ENCODE data around the gene CAPN5. TPM values are rescaled to one million over a fixed set of nuclear protein-coding genes. Genes with fewer than 3 reads are reported as not detected.

The CAPN5 gene
- total RNA-seq, 1 donor from 2014 or later: 29.7 TPM

DNA sequence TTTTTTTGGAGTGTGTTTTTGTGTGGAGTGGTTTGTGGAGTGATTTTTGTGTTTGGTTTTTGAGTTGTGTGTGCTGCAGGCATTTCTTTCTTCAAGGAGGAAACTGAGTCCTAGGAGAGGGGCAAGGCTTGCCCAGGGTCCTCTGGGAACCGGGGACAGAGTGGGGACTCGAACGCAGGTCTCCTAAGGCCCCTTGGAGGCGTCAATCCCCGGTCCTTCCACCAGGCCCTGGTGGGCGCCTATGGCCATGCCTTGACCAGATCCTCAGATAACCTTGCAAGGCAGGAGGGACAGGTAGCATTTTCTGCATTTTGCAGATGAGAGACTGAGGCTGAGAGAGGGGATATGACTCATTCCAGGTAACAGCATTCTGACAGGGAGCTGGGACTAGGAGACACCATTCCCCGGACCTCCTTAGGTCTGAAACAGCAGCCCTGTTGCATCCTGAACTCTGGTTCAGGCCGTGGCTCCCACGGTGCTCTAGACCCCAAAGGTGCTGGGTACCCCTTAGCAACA lies 100.4 kb downstream of the CAPN5 start:
- H3K4me3 Mint-ChIP-seq (ENCODE audit: unreplicated experiment): no peak overlapping the region
- H3K9me3 Mint-ChIP-seq (ENCODE audit: unreplicated experiment): no peaks in the 10 kb centered on the region
- H3K27me3 Mint-ChIP-seq (ENCODE audit: unreplicated experiment): peaks cover 4% of the 10 kb centered on the region
- no peak for DNase-seq (ENCODE audit: low spot score)
- peaks cover 37% of the 10 kb centered on the region for H3K4me1 Mint-ChIP-seq (ENCODE audit: unreplicated experiment)
- H3K27ac Mint-ChIP-seq (ENCODE audit: unreplicated experiment): no peak overlapping the region
- TF ChIP-seq, protein P1, sequence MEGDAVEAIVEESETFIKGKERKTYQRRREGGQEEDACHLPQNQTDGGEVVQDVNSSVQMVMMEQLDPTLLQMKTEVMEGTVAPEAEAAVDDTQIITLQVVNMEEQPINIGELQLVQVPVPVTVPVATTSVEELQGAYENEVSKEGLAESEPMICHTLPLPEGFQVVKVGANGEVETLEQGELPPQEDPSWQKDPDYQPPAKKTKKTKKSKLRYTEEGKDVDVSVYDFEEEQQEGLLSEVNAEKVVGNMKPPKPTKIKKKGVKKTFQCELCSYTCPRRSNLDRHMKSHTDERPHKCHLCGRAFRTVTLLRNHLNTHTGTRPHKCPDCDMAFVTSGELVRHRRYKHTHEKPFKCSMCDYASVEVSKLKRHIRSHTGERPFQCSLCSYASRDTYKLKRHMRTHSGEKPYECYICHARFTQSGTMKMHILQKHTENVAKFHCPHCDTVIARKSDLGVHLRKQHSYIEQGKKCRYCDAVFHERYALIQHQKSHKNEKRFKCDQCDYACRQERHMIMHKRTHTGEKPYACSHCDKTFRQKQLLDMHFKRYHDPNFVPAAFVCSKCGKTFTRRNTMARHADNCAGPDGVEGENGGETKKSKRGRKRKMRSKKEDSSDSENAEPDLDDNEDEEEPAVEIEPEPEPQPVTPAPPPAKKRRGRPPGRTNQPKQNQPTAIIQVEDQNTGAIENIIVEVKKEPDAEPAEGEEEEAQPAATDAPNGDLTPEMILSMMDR (IDR thresholded peaks at IDR 0.05; ENCODE audit: unreplicated experiment): no peak
- H3K36me3 Mint-ChIP-seq (ENCODE audit: low read depth, unreplicated experiment): peaks cover 4% of the 10 kb centered on the region

- no peak for DNase-seq (ENCODE audit: low spot score)
- H3K4me3 Mint-ChIP-seq (ENCODE audit: unreplicated experiment): no peak overlapping the region
- peaks cover 4% of the 10 kb centered on the region for H3K27me3 Mint-ChIP-seq (ENCODE audit: unreplicated experiment)
- H3K4me1 Mint-ChIP-seq (ENCODE audit: unreplicated experiment): peaks cover 42% of the 10 kb centered on the region
- TF ChIP-seq, protein P1 (IDR thresholded peaks at IDR 0.05; ENCODE audit: unreplicated experiment): no peak
- no peak overlapping the region for H3K27ac Mint-ChIP-seq (ENCODE audit: unreplicated experiment)
- peaks cover 4% of the 10 kb centered on the region for H3K36me3 Mint-ChIP-seq (ENCODE audit: low read depth, unreplicated experiment)
- H3K9me3 Mint-ChIP-seq (ENCODE audit: unreplicated experiment): no peaks in the 10 kb centered on the region
These were observed 101.0 kb downstream of the CAPN5 start for GRCh38 chr11:77167791-77168190.

DNA sequence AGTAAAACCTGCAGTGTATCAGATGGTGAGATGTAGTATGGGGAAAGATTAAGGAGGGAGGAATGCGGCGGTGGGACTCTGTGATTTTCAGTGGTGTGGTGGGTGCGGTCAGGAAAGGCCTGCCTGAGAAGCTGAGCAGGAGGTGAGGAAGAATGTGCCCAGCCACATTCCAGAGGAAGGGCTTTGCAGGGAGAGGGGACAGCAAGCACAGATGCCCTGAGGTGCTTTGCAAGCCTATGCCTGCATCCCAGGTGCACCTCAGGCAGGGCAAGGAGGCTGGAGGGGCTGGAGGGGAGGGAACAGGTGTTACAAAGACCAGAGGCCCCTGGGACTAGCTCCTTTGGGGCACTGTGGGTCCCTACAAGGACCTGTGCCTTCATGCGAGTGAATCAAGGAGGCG lies 103.3 kb downstream of the CAPN5 start:
- no peak for DNase-seq (ENCODE audit: low spot score)
- TF ChIP-seq, protein P1 (IDR thresholded peaks at IDR 0.05; ENCODE audit: unreplicated experiment): no peak
- Mint-ChIP-seq H3K27ac (ENCODE audit: unreplicated experiment) (no peak overlapping the region), H3K4me1 (ENCODE audit: unreplicated experiment) (peaks cover 64% of the 10 kb centered on the region), H3K9me3 (ENCODE audit: unreplicated experiment) (no peaks in the 10 kb centered on the region), H3K36me3 (ENCODE audit: low read depth, unreplicated experiment) (peaks cover 4% of the 10 kb centered on the region), H3K27me3 (ENCODE audit: unreplicated experiment) (peaks cover 4% of the 10 kb centered on the region), H3K4me3 (ENCODE audit: unreplicated experiment) (no peak overlapping the region)

GRCh38 chr11:77171254-77171653 lies 104.5 kb downstream of the CAPN5 start:
- TF ChIP-seq, protein P1 (IDR thresholded peaks at IDR 0.05; ENCODE audit: unreplicated experiment): no peak
- H3K4me1 Mint-ChIP-seq (ENCODE audit: unreplicated experiment): peaks cover 76% of the 10 kb centered on the region
- H3K27ac Mint-ChIP-seq (ENCODE audit: unreplicated experiment): no peak overlapping the region
- no peak overlapping the region for H3K4me3 Mint-ChIP-seq (ENCODE audit: unreplicated experiment)
- no peaks in the 10 kb centered on the region for H3K9me3 Mint-ChIP-seq (ENCODE audit: unreplicated experiment)
- peaks cover 8% of the 10 kb centered on the region for H3K27me3 Mint-ChIP-seq (ENCODE audit: unreplicated experiment)
- H3K36me3 Mint-ChIP-seq (ENCODE audit: low read depth, unreplicated experiment): peaks cover 4% of the 10 kb centered on the region
- DNase-seq (ENCODE audit: low spot score): no peak

GRCh38 chr11:77171885-77172665 lies 105.3 kb downstream of the CAPN5 start:
- Mint-ChIP-seq H3K27me3 (ENCODE audit: unreplicated experiment) (peaks cover 8% of the 10 kb centered on the region), H3K27ac (ENCODE audit: unreplicated experiment) (no peak overlapping the region), H3K9me3 (ENCODE audit: unreplicated experiment) (no peaks in the 10 kb centered on the region), H3K4me1 (ENCODE audit: unreplicated experiment) (peaks cover 78% of the 10 kb centered on the region), H3K4me3 (ENCODE audit: unreplicated experiment) (no peak overlapping the region), H3K36me3 (ENCODE audit: low read depth, unreplicated experiment) (peaks cover 4% of the 10 kb centered on the region)
- DNase-seq (ENCODE audit: low spot score): peak; percentile 52
- TF ChIP-seq, protein P1 (IDR thresholded peaks at IDR 0.05; ENCODE audit: unreplicated experiment): no peak
